ENCODE measurements around the gene LIMS4. TPM values are rescaled to one million over a fixed set of nuclear protein-coding genes. Genes with fewer than 3 reads are reported as not detected.
"Not testable (repeated sequence)": the region's sequence is repeated elsewhere in the genome, so short reads cannot be mapped to it uniquely, and the experiment has no call there.

Gene LIMS4
- polyA plus RNA-seq (2012; ENCODE audit: low read depth, missing spikeins), result not detected

- DNase-seq (ENCODE audit: insufficient read length, low spot score); FAIRE-seq: not testable (repeated sequence)
Observed at GRCh38 chr2:110472171-110473058, at the start of gene LIMS4. Gene LIMS4, minus strand, starts transcription at chr2:110472816. Its CDS starts 38 bp downstream, at chr2:110472778.

DNA sequence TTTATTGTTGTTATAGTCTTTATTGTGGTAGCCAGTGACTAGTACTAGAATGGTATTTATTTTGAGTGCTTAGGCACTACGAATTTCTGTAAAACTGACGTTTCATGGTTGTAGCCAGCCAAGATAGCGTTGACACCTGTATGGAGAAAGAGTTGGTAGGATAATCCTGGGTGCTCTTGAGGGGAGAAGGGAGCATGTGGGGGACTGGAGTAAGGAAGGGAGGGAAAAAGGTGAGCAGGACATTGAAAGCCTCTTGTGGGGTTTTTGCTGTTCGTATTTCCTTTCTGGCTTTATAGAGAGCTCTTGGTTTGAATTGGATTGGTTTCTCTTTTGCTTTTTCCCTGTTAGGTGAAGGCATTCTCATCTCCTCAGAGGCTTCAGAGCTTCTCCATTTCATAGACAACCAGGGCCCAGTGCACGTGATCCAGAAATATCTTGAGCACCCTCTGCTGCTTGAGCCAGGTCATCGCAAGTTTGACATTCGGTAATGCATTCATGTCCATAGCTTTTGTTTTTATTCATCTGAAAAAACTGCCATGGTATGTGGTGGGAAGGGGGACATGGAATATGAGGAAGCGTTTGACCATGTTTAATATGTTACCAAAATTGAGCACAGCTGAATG lies 27.2 kb upstream of the LIMS4 start:
- DNase-seq (ENCODE audit: insufficient read length, low spot score); FAIRE-seq: not testable (repeated sequence)

DNA sequence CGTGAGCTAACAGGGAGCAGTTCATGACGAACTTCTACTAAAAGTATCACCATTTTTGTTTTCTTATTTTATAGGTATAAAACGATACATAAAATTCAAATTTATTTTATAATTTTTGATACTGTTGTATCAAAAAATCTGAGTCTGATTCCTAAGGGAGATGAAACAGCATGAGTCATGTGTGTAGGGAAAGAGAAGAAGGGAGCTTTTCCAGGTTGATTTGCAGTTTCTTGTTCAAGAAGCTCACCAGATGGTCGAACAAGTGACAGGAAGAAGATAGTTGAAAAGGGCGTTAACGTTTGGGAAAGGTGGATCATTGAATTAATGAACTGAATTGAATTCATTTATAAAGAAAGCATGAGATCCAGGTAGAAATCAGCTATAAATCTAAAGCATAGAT lies 23.4 kb upstream of the LIMS4 start:
- DNase-seq (ENCODE audit: insufficient read length, low spot score); FAIRE-seq: not testable (repeated sequence)

GRCh38 chr2:110494488-110494887 lies 21.9 kb upstream of the LIMS4 start:
- not testable (repeated sequence) for FAIRE-seq; DNase-seq (ENCODE audit: insufficient read length, low spot score)

GRCh38 chr2:110488991-110489390 lies 16.4 kb upstream of the LIMS4 start:
- not testable (repeated sequence) for FAIRE-seq; DNase-seq (ENCODE audit: insufficient read length, low spot score)

DNA sequence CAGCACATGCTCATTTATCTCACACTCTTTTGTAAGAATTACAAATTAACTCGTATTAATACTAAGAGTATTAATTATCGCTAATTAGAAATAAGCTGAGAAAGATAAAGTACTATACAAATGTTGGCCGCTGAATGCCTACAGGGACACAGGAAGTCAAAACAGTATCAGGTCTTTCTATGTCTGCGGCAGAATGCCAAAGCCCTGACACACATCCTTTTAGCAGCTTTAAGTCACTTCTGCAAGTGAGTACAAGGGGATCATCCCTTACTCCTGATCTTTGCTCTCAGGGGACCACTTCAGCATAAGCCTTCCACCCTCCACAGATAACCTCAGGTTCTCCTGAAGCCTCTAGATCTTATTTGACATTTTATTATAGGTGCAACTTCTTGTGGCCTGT lies 10.1 kb upstream of the LIMS4 start:
- not testable (repeated sequence) for FAIRE-seq

GRCh38 chr2:110481200-110481599 lies 8.6 kb upstream of the LIMS4 start:
- not testable (repeated sequence) for FAIRE-seq; DNase-seq (ENCODE audit: insufficient read length, low spot score)

More for the DNA sequence above, 10.1 kb upstream of the LIMS4 start:
- DNase-seq (ENCODE audit: insufficient read length, low spot score), result not testable (repeated sequence)

GRCh38 chr2:110480084-110480483 lies 7.5 kb upstream of the LIMS4 start:
- not testable (repeated sequence) for FAIRE-seq; DNase-seq (ENCODE audit: insufficient read length, low spot score)

GRCh38 chr2:110477370-110477769 lies 4.8 kb upstream of the LIMS4 start:
- not testable (repeated sequence) for DNase-seq (ENCODE audit: insufficient read length, low spot score); FAIRE-seq

DNA sequence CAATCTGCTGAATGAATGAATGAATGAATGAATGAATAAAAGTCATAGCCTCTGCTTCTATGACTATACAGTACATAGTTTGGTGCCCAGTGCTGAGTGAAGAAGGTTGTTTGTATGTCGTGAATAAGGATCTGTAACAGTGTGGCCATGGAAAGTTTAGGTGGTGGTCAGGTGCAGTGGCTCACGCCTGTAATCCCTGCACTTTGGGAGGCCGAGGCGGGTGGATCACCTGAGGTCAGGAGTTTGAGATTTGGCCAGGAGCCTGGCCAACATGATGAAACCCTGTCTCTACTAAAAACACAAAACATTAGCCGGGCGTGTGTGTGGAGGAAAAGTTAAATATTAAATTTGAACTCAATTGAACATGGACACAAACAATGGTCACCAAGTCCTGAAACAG lies 4.3 kb upstream of the LIMS4 start:
- FAIRE-seq; DNase-seq (ENCODE audit: insufficient read length, low spot score): not testable (repeated sequence)

- not testable (repeated sequence) for FAIRE-seq; DNase-seq (ENCODE audit: insufficient read length, low spot score)
Observed at GRCh38 chr2:110475627-110476359, 3.2 kb upstream of the LIMS4 start.

- not testable (repeated sequence) for DNase-seq (ENCODE audit: insufficient read length, low spot score); FAIRE-seq
Observed at GRCh38 chr2:110474898-110475297, 2.3 kb upstream of the LIMS4 start.

DNA sequence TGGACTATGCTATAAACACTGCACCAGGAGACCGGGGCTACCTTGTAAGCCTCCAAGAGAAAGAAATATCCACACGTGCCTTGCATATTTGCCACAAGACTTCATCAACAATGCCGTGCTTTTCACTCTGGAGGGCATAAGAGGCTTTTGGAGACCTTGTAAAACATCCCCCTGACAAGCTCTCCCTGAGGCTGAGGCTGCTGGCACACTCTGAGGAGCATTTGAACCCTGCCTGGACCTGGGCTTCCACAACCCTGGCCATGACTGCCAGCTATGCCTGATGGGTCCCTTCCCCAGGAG lies 393 bp upstream of the LIMS4 start:
- FAIRE-seq; DNase-seq (ENCODE audit: insufficient read length, low spot score): not testable (repeated sequence)

DNA sequence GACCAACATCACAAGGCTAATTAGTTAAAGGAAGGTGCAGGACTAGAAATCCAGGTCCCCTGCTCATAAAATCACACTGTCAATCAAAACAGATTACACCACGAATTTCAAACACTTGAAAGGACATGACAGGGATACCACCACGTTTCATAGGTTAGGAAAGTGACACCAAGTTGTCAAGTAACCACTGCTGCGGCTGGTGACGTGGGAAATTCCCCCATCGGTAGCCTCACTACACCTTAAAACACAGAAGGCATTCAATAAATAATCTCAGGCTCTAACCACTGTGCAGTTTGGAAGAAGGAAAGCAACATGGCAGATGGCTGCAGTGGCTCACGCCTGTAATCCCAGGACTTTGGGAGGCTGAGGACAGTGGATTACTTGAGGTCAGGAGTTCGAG lies 3.7 kb downstream of the LIMS4 start:
- DNase-seq (ENCODE audit: insufficient read length, low spot score); FAIRE-seq: not testable (repeated sequence)

DNA sequence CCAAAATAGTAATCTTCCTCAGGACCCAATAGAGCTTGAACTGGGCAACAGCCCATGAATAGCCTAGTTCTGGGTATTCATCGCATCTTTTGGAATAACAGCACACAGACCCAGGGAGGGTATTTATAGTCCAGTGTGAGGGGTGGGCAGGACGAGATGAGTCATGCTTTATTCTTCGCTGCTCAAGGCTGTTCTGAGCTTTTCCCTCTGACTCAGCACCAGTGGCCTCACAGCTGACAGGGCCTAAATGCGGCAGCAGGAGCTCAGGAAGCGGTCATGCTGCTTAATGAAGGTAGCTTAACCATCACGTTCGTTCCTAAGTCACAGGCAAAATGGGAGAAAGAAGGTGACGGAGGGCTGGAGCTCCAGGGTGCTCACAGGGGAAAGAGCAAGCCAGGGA lies 7.3 kb downstream of the LIMS4 start:
- not testable (repeated sequence) for DNase-seq (ENCODE audit: insufficient read length, low spot score); FAIRE-seq

DNA sequence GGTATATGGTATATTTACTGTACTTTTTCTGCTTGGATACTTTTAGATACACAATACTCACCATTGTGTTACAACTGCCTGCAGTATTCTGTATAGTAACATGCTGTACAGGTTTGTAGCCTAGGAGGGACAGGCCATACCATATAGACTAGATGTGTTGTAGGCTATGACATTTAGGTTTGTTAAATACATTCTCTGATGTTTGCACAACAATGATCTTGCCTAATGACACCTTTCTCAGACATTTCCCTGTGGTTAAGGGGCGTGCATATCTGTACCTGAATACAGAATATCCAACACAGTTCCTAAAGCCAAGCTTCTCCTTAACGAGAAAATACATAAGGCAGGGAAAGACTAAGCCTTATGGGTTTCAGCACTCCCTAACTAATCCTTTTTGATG lies 10.2 kb downstream of the LIMS4 start:
- not testable (repeated sequence) for DNase-seq (ENCODE audit: insufficient read length, low spot score); FAIRE-seq

GRCh38 chr2:110460318-110460717 lies 12.3 kb downstream of the LIMS4 start:
- DNase-seq (ENCODE audit: insufficient read length, low spot score); FAIRE-seq: not testable (repeated sequence)

- FAIRE-seq; DNase-seq (ENCODE audit: insufficient read length, low spot score): not testable (repeated sequence)
Observed at GRCh38 chr2:110457214-110457590, 15.4 kb downstream of the LIMS4 start.

DNA sequence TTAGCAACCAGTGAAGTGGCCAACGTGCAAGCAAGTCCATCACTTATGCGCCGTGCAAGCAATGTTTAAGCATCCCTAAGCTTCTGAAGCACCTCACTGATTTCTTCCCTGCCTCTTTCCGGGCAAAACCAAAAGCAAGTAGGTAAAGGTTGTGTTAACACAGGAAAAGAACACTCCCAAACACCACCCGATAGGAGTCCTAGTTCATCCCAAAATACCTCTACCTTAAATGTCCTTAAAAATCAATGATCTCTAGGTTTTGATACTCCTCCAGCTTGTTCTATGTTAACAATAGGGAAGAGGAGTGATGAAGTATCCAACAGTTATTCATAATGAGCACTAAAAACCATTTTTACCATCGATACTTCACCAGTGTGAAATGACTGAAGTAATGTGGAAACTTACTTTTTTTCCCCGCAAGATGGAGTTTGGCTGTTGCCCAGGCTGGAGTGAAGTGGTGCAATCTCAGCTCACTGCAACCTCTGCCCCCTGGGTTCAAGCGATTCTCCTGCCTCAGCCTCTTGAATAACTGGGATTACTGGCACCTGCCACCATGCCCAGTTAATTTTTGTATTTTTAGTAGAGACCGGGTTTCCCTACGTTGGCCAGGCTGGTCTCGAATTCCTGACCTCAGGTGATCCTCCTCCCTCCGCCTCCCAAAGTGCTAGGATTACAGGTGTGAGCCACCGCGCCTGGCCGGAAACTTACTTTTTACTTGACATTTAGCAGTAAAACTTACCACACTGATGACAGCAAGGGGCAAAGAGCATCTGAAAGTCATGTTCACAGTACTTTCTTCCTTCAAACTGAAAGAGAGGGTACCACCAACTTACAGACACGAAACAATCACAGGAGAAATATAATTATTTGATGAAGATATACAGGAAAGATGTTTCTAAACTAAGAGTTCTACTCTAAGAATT lies 16.1 kb downstream of the LIMS4 start:
- FAIRE-seq; DNase-seq (ENCODE audit: insufficient read length, low spot score): not testable (repeated sequence)

All from GM12891 (cell line).